IPS DF 6.9 (cell line): ENCODE results near the gene MPV17L2.

ENCODE experiments used
- DNase-seq: peaks from one replicate; pipeline ENCODE4 v3.0.0-alpha.2; 2013; ENCODE audit warnings: low read depth, low spot score
- H3K27ac ChIP-seq: one replicate; pipeline ENCODE4 v1.5.1; 2013; ENCODE audit warnings: low read length, control low read depth
- H3K27me3 ChIP-seq: 2 replicates; pipeline ENCODE4 v1.6.1; 2013; ENCODE audit warnings: mild to moderate bottlenecking, low read length; ENCODE audit not compliant: control insufficient read depth, insufficient read depth
- H3K36me3 ChIP-seq: 2 replicates; pipeline ENCODE4 v1.6.1; 2013; ENCODE audit warnings: low read length; ENCODE audit not compliant: control insufficient read depth, insufficient read depth
- H3K4me1 ChIP-seq: 2 replicates; pipeline ENCODE4 v1.6.1; 2013; ENCODE audit warnings: low read length; ENCODE audit not compliant: control insufficient read depth, insufficient read depth
- H3K4me3 ChIP-seq: 2 replicates; pipeline ENCODE4 v1.5.1; 2013; ENCODE audit warnings: mild to moderate bottlenecking, low read length
- H3K9me3 ChIP-seq: 2 replicates; pipeline ENCODE4 v1.6.1; 2013; ENCODE audit warnings: low read length, inconsistent platforms; ENCODE audit not compliant: control insufficient read depth, insufficient read depth
- WGBS: extraction: QIAGEN DNeasy Blood & Tissue Kit; methylation state at CpG from one replicate; pipeline ENCODE4 v1.1.7; 2013; ENCODE audit warnings: mixed read lengths, missing lambda C conversion rate; ENCODE audit not compliant: insufficient read length, insufficient coverage; 5-methylcytosine and 5-hydroxymethylcytosine counted together

Gene MPV17L2

DNA sequence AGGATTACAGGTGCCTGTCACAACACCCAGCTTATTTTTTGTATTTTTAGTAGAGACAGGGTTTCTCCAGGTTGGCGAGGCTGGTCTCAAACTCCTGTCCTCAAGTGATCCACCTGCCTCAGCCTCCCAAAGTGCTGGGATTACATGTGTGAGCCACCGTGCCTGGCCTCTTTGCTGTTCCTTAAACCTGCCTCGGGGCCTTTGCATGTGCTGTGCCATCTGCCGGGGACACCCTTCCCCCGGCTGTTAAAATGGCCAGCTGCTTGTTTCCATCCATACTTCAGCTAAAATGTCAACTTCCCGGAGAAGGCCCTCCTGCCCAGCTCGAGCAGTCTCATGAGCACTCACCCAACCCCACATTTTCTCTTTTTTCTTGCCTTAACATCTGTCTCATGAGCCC is 52.3 kb downstream of the MPV17L2 start:
- no CpG with 5 or more reads among the region's 7 CpGs for WGBS
- H3K4me3 ChIP-seq, result no peak overlapping the region

More for the DNA sequence above, 52.3 kb downstream of the MPV17L2 start:
- no peaks in the 10 kb centered on the region for H3K27me3 ChIP-seq
- DNase-seq, result no peak
- no peak overlapping the region for H3K27ac ChIP-seq
- H3K9me3 ChIP-seq, result no peaks in the 10 kb centered on the region
- no peaks in the 10 kb centered on the region; the same call in 1 of the 2 replicates for H3K4me1 ChIP-seq
- H3K36me3 ChIP-seq, result no peaks in the 10 kb centered on the region
